HG03135 (cell line): ENCODE data around the gene GPNMB.
"Not testable (repeated sequence)": the region's sequence is repeated elsewhere in the genome, so short reads cannot be mapped to it uniquely, and the experiment has no call there.

Experiments
- ATAC-seq: cut with Tn5 transposase; IDR thresholded peaks from one replicate; pipeline ENCODE4 v1.9.1; 2021; ENCODE audit warnings: mild to moderate bottlenecking, moderate library complexity; ENCODE audit not compliant: unreplicated experiment

The GPNMB gene

DNA sequence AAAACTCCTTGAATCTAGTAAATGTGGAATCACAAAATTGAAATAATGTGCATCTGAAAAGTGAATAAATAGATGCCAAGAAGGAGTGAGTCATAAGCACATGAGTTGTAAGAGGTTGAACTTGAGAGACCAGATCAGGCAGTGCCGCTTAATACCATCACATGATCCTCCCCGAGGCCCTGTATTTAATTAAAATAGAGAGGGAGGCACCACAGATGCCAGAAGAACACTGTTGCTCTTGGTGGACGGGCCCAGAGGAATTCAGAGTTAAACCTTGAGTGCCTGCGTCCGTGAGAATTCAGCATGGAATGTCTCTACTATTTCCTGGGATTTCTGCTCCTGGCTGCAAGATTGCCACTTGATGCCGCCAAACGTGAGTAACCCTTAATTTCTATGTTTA is at the start of gene GPNMB:
Gene GPNMB, plus strand, starts transcription at position 221 of the 400 bp plus-strand sequence. Its CDS starts 83 bp downstream, at position 304.
- no peak for ATAC-seq

DNA sequence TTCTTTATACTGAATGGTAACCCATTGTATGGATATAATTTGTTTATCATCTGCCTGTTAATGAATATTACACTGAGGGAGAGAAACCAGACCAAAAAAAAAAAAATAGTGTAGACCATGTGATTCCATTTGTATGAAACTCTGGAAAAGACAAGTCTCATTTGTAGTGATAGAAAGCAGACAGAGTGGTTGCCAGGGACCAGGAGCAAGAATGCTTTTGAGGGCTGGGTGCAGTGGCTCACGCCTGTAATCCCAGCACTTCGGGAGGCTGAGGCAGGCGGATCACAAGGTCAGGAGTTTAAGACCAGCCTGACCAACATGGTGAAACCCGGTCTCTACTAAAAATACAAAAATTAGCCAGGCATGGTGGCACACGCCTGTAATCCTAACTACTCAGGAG is 48.8 kb upstream of the GPNMB start:
- ATAC-seq: not testable (repeated sequence)

DNA sequence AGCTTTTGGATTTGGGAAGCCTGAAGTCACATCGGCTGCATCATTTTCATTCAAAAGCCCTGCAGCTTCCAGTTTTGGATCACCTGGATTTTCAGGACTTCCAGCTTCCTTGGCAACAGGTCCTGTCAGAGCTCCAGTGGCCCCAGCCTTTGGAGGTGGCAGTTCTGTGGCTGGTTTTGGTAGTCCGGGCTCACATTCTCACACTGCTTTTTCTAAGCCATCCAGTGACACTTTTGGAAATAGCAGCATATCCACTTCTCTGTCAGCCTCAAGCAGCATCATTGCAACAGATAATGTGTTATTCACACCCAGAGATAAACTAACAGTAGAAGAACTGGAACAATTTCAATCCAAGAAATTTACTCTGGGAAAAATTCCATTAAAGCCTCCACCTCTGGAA is 46.2 kb upstream of the GPNMB start:
- ATAC-seq: no peak

DNA sequence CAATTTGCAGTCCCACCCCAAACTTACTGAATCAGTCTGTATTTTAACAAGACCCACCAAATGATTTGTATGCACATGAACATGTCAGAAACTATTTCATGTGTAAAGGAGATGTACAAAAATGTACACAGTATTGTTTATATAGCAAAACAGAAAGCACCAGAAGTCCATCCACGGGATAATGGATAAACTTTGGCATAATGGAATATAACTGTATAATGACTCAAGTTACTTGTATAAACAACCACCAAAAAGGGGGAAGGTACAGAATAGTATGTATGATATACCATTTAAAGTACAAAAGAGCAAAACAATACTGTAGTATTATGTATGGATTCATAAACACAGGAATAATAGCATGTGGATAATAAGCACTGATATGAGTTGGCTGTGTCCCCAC is 42.3 kb upstream of the GPNMB start:
- ATAC-seq: no peak

DNA sequence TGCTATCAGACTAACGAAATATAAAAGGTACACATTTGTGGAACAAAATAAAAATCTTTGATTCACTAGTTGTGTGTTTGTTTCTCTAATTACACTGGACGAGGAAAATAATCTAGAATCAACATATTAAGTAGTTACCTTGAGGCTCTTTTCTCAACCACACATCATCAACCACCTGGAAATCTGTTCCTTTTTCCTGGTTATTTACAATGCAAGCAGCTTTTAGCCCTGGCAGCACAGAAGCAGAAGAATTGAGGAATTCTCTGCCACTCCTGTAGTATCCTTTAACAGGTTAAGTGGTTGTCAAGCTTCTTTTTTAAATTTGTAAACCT is 41.0 kb upstream of the GPNMB start:
- ATAC-seq: no peak

DNA sequence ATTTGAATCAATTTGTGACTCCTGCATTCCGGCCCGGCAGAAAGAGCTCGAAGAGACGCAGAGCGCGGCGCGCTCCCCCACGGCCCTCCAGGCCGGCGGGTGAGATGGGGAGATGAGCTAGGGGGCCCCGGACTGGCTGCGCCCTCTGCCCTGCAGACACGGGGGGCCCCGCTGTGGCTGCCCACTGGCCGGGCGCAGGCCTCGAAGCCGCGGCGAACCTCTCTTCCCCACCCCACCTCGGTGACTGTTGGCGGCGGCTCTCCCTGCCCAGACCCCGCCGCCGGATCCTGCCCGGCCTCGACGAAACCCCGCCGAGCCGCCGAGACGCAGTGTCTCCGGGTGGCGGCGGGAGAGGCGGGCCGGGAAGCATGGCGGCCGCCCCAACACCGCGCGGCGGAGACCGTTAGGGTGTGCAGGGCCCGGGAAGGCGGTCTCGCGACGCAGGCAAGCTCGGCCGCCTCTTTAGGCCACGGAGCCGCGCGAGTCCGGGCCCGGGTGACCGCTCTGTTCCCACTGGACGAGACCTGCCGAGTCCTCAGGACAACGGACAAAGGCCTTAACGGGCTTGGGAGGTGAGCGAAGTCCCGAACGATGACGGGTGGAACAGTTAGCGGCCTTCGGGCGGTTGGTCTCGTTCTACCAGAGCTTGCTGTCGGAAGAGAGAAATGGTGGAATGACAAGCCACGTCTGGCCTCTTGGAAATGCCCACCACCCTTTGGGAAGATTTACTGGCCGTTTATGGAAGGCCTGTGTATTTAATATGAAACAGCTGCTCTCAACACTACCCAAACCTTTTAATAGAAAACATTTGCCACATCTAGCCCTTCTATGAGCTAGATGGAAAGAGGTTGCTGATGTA is 40.4 kb upstream of the GPNMB start:
- ATAC-seq: no peak

DNA sequence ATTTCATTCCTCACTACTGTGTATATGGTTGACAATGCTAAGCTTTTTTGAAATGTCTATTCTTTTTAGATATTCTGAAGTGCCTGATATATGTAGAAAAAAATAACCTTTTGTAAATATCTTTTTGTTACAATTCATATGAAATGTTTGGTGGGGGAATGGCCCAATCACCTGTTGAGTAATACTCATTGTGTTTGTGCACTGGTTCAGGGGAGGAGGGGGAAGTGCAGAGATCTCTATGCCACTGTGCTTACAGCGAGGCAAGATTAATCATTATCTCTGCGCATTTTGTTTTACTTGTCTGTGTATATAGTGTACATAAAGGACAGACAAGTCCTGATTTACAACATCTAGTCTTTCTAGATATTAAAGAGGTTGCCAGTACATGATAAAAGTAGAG is 39.6 kb upstream of the GPNMB start:
- ATAC-seq: no peak

DNA sequence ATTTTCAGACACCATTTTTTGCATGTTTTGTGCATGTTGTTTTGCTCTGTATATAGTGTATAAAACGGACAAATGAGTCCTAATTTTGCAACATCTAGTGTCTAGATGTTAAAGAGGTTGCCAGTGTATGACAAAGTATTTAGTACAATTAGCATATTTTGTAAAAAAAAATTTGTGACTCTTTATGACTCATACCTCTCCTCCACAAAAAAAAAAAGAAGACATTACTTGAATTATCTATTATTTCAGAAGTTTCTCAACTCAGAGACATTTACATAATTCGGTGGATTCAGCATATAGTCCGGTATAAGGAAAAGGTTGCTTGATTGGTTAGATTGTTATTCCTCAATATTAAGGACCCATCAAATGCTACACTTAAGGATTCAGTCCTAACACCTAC is 38.7 kb upstream of the GPNMB start:
- no peak for ATAC-seq

DNA sequence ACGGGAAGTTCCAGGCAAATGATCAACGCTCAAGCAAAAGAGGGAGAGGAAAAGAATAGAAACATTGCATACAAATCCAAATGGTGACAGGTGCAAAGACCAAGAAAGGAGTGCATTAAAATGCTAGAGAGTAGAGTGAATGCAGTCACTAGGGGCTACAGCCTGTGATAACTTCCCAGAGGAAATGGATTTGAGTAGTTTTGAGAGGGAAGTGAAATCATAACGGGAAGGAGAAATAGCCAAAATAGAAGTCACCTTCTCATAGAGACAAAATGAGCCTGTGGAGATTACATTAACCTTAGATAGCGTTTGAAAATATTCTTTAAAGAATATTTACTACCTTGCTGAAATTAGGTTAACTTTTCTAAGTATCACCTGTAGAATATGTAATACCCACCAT is 38.3 kb upstream of the GPNMB start:
- no peak for ATAC-seq

DNA sequence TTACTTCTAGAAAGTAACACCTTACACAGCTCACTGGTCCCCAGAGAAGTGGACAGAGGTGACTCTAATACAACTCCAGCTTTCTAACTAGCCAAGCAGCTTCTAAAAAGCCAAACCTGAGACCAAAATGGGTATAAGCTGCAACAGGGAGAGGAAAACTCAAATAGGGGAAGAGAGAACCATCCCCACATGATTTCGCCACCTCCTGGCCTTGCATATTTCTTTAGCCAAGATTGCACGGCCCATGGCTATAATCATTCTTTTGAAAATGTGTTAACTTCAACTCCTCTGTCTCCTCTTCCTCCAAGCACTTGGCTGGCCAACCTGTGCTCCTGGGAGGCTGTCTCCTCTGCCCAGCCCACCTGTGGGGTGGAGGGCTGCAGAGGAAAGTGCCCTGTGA is 36.1 kb upstream of the GPNMB start:
- ATAC-seq: no peak

DNA sequence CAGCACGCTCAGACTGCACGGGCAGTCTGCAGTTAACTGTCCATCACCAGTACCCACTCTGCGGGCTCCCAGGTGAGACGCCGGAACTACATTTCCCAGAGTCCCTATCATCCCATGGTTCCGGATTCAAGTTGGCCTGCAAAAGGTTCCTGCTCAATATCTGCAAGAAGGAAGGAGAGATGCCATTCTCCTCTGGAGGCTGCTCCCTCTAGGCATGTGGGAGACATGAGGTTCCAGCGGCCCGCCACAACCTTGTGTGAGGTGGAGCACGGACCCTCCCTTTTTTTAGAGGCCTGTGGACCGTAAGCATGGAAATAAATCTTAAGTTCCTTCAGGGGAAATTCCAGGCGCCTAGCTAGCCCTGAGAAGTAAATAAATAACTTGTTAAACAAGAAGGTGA is 35.0 kb upstream of the GPNMB start:
- ATAC-seq: no peak

DNA sequence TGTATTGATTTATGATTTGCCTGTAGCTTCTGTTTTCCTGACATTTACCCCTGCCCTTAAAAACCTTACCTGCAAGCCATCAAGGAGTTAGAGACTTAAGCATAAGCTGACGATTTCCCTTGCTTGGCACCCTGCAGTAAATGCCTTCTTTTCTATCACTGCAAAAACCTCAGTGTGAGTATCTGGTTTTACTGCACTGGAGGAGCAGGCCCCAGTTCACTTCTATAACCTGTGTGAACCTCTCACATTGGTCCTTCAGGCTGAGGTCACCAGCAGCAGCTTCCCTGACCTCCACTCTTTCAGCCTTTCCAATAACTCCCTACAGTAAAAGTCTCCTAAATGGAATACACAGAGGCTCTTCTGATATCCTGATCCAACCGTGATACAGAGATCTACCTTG is 34.2 kb upstream of the GPNMB start:
- ATAC-seq: no peak

DNA sequence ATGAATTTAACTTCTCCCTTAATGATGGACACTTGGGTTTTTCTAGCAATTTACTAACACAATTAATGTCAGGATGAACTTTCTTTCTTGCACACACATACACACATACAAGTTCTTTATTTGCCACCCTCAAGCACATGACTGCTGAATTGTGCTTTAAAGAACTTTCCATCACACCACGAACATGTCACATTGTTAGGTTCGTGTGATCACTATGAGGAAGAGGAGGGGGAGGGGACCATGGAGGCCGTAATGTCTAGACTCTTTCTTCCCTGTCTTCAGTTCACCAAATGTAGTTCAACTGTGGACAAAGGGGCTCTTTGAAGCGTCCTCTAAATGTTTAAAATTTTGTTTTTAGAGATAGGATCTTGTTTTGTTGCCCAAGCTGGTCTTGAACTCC is 33.7 kb upstream of the GPNMB start:
- ATAC-seq: no peak

DNA sequence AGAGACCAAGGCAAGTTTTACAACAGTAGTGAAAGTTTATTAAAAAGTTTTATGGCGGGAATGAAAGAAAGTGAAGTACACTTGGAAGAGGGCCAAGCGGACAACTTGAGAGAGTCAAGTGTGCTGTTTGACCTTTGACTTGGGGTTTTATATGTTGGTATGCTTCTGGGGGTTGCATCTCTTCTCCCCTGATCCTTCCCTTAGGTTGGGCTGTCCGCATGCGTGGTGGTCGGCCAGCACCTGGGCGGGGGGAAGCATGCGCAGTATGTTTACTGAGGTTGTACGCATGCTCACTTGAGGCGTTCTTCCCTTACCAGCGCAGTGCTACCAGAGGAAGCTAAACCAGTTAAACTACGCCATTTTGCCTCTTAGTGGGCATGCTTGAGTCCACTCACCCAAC is 32.8 kb upstream of the GPNMB start:
- ATAC-seq: no peak

DNA sequence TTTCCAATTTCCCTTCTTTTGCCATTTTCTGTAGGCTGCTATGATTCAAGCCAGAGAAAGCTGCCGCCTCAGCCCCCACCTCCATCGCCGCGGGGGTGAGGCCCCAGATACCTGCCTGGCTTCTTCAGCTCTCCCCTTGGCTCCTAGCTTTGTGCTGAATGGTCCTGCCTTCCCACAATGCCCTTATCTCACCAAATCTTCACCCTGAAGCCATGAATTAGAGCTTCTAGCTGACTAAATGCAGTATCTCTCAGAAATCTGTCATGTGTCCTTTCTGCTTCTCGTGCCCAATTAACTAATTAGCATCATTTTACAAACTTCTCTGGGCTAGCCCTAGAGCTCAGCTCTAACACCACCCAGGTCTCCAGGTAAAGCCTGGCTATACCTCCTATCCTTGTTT is 32.2 kb upstream of the GPNMB start:
- no peak for ATAC-seq

DNA sequence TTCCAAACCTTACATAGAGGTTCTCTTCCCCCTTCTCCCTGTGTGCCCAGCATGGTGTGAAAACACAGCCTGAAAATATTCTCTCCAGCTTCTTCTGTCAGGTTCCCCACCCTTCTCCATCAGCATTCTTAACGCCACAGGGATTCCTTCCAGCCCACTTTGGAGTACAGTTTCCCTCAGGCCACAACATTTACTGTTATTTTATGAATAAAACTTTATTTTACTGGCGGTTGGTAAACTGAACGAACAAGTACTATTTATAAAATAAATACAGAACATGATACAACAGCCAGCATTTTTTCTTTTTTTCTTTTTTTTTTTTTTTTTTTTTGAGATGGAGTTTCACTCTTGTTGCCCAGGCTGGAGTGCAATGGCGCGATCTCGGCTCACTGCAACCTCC is 31.6 kb upstream of the GPNMB start:
- ATAC-seq: no peak

DNA sequence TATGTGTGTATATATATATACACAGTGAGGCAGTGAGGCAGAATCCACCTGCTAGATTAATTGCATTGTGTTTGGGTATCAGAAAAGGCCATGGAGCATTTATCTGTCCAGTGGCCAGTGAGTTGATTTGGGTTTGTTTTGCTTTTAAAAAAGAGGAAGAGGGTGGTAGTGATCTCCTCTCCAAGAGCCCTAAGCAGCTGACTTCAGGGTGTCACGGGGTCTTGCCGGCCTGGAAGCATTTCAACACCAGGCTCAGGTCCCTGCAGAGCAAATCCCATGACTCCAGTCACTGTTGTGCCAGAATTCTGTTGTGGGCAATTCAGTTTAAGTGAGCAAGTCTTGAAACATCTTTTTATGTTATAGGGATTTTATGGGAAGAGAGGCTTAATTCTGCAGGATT is 30.6 kb upstream of the GPNMB start:
- no peak for ATAC-seq

DNA sequence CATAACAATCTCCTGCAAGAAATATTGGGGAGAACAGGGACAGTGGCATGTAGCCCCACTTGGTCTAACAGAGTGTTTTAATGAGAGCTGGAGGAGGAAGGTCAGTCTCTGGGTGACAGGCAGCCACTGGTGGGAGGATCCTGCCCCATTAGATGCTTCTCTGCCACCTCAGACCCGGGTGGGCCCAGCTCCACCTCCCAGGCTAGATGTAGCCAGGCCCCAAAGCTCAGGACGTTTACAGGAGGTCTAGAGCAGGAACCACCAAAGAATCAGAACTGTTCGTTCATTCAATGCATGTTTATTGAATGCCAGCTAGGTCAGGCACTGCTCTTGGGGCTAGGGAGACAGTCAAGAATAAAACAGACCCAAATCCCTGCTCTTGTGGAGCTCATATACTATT is 28.4 kb upstream of the GPNMB start:
- ATAC-seq: no peak

DNA sequence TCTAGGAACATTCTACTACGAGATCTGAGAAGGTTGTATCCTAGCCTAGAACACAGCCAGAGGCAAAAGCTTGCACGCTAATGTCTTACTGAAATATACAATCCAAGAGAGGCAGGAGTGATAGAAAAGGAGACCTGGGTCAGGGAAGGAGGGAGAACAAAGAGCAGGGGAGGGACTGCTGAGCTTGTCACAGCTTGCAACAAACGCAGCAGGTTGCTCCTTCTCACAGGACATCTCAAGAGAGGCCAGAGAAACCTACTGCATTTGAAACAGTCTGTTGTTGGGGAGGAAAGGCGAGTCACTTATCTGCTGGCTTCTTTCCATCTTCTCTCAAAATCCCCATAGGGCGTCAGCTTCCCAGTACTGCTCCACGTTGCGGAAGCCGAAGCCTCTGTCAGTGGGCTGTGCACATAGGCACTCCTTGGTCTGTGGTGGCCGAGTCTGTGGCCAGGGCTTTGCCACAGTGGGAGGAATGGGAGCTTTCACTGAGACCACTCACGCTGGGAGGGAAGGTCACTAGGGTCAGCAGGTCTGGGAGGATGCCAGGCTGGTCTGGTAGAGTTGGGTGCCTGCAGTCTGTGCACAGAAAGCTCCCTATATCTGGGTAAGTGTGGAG is 25.8 kb upstream of the GPNMB start:
- no peak for ATAC-seq

DNA sequence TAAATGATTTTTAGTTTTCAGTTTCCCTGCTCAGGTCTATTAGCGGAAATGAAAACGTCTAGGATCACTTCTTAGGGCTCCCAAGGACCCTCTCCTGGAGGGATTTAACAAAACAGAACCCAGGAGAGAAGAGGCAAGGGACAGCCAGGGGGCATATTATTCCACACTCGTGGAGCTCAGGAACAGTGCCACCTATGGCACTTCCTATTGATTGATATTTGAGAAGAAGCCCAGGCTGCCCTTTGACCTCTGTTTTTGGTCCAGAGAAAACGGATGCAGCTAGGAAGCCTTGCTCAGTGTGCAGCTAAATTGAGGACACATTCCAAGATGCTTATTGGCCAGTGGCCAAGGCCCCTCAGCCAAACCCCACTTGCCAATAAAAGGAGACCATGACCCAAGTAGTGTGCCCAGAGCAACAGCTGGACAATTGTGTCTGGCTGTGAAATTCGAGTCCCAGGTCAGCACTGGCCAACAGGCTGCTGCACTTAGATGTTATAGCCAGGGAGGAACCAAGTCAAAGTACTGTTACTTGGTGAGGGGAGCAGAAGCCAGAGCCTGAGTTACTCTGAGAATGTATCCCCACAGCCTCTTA is 24.0 kb upstream of the GPNMB start:
- ATAC-seq: no peak

DNA sequence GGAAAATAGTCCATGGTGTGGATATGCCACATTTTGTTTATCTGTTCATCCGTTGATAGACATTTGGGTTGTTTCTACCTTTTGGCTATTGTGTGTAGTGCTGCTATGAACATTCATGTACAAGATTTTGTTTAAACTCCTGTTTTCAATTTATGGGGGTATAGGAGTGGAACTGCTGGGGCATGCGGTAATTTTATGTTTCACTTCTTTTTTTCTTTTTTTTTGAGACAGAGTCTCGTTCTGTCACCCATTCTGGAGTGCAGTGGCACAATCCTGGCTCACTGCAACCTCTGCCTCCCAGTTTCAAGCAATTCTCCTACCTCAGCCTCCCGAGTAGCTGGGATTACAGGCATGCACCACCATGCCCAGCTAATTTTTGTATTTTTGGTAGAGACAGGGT is 22.2 kb upstream of the GPNMB start:
- not testable (repeated sequence) for ATAC-seq

DNA sequence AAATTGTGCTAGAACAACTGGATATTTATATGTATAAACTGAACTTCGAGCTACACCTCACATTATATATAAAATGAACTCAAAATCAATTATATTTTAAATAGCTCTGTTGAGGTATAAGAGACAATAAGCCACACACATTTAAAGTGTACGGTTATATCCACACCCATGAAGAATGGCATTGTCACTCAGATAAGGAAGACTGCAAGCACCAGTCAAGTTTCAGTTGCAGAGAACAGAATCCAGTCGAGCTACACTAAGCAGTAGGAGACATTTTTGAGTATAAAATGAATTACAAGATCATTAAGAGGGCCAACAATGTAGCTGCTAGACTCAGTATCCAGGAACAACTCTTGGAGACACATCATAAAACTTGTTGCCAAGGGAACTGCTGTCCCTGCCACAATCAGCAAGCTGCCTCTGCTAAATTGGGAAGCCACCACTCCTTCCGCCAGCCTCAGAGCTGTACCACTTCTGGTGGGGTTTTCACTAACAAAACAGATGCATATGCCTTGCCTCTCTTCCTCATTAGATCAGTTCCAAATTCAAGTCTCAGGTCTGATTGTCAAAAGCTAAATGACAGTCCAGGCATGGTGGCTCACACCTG is 19.6 kb upstream of the GPNMB start:
- ATAC-seq: no peak
